ENCODE data around the gene TMIE.
"Not testable (repeated sequence)": the region's sequence is repeated elsewhere in the genome, so short reads cannot be mapped to it uniquely, and the experiment has no call there.

TMIE gene

GRCh38 chr3:46729038-46729437 lies 27.8 kb downstream of the TMIE start:
- no peak for DNase-seq

GRCh38 chr3:46730819-46731218 lies 29.6 kb downstream of the TMIE start:
- no peak for DNase-seq

GRCh38 chr3:46731795-46732194 lies 30.6 kb downstream of the TMIE start:
- DNase-seq: no peak

GRCh38 chr3:46733026-46733800 lies 32.0 kb downstream of the TMIE start:
- DNase-seq: no peak

- no peak for DNase-seq
These were observed 33.6 kb downstream of the TMIE start for GRCh38 chr3:46734773-46735172.

GRCh38 chr3:46736006-46736872 lies 35.0 kb downstream of the TMIE start:
- DNase-seq: no peak

- no peak for DNase-seq
These were observed 36.1 kb downstream of the TMIE start for GRCh38 chr3:46737329-46737731.

GRCh38 chr3:46739565-46739964 lies 38.4 kb downstream of the TMIE start:
- not testable (repeated sequence) for DNase-seq

GRCh38 chr3:46742992-46743585 lies 41.9 kb downstream of the TMIE start:
- DNase-seq: no peak

GRCh38 chr3:46746711-46747110 lies 45.5 kb downstream of the TMIE start:
- no peak for DNase-seq

GRCh38 chr3:46748170-46748569 lies 47.0 kb downstream of the TMIE start:
- DNase-seq: no peak

GRCh38 chr3:46749129-46749528 lies 47.9 kb downstream of the TMIE start:
- no peak for DNase-seq

GRCh38 chr3:46750555-46751038 lies 49.4 kb downstream of the TMIE start:
- no peak for DNase-seq

GRCh38 chr3:46753127-46753526 lies 51.9 kb downstream of the TMIE start:
- DNase-seq: peak; percentile 30

- no peak for DNase-seq
These were observed 54.5 kb downstream of the TMIE start for GRCh38 chr3:46755646-46756045.

GRCh38 chr3:46756642-46757041 lies 55.5 kb downstream of the TMIE start:
- no peak for DNase-seq

GRCh38 chr3:46759239-46760167 lies 58.3 kb downstream of the TMIE start:
- no peak for DNase-seq

Data from activated naive CD4-positive, alpha-beta T cell treated with anti-CD3 and anti-CD28 coated beads, Interleukin-2, amount 50 U/mL, for 16 hours (primary cell).